Caco-2 (cell line): ENCODE results near the gene PLK1. TPM values are rescaled to one million over a fixed set of nuclear protein-coding genes. Genes with fewer than 3 reads are reported as not detected.

ENCODE experiments used
- BruUV-seq: library from RNA; stranded (reverse); fragments of 400-500 nt; replicated peaks from 2 replicates; lab custom pipeline; 2021; lab: Mats Ljungman, UMichigan
- CTCF ChIA-PET: fragments of 300-600 bp; sonication (Branson Sonifier 250); formaldehyde crosslinking; loops from one replicate; lab custom pipeline; 2022; ENCODE audit warnings: antibody characterized with exemption; lab: Charles Lee
- POLR2A ChIA-PET: fragments of 300-600 bp; sonication (Branson Sonifier 250); formaldehyde crosslinking; loops from one replicate; lab custom pipeline; 2022; ENCODE audit warnings: antibody characterized with exemption; lab: Charles Lee
- DNase-seq, 2 experiments: peaks; one replicate each; pipeline versions ENCODE4 v3.0.0 to v3.0.0-alpha.2; 2020 to 2022
- H3K27me3 ChIP-seq: replicated peaks from 2 replicates; pipeline ENCODE4 v1.6.0; 2011; ENCODE audit warnings: low read length; ENCODE audit not compliant: control insufficient read depth, insufficient read depth
- H3K36me3 ChIP-seq: 2 replicates; pipeline ENCODE4 v1.5.1; 2011; ENCODE audit warnings: low read length; ENCODE audit not compliant: control insufficient read depth, insufficient read depth
- H3K4me1 ChIP-seq: fragments of 250-450 bp; sonication (Bioruptor Pico); 2 replicates; pipeline ENCODE4 v1.5.1; 2020; ENCODE audit warnings: mild to moderate bottlenecking
- H3K4me3 ChIP-seq: 2 replicates; pipeline ENCODE4 v1.5.1; 2011; ENCODE audit warnings: low read depth, mild to moderate bottlenecking, control low read depth, low read length
- H3K9me3 ChIP-seq: fragments of 250-450 bp; sonication (Bioruptor Pico); 2 replicates; pipeline ENCODE4 v1.5.1; 2020; ENCODE audit warnings: mild to moderate bottlenecking, moderate library complexity
- H3K27ac Mint-ChIP-seq: one replicate; pipeline ENCODE4 v1.8.0; 2022; ENCODE audit warnings: mixed read lengths; ENCODE audit not compliant: unreplicated experiment
- H3K27me3 Mint-ChIP-seq: one replicate; pipeline ENCODE4 v1.8.0; 2022; ENCODE audit warnings: mixed read lengths; ENCODE audit not compliant: insufficient read depth, unreplicated experiment
- H3K36me3 Mint-ChIP-seq: one replicate; pipeline ENCODE4 v1.8.0; 2022; ENCODE audit warnings: mild to moderate bottlenecking, mixed read lengths; ENCODE audit not compliant: insufficient read depth, unreplicated experiment
- H3K4me1 Mint-ChIP-seq: one replicate; pipeline ENCODE4 v1.8.0; 2022; ENCODE audit warnings: low read depth, mixed read lengths; ENCODE audit not compliant: unreplicated experiment
- H3K4me3 Mint-ChIP-seq: one replicate; pipeline ENCODE4 v1.8.0; 2022; ENCODE audit warnings: mild to moderate bottlenecking, moderate library complexity, mixed read lengths; ENCODE audit not compliant: unreplicated experiment
- H3K9me3 Mint-ChIP-seq: one replicate; pipeline ENCODE4 v1.8.0; 2022; ENCODE audit warnings: mixed read lengths; ENCODE audit not compliant: unreplicated experiment
- intact Hi-C: fragments of 100-400 bp; cut with micrococcal nuclease; formaldehyde crosslinking; loops from one replicate; pipeline ENCODE4 v1.10.0; 2022; ENCODE audit not compliant: unreplicated experiment
- total RNA-seq: library from RNA; stranded (reverse); gene quantifications from 2 replicates; pipeline ENCODE4 v1.2.3, GENCODE V29; 2022
- TF ChIP-seq, protein P1 (sequence below), 2 experiments: fragments of 200-600 bp in 1 of 2; IDR thresholded peaks; 1 replicate in 1 of 2; 2 replicates in 1 of 2; pipeline versions ENCODE4 v1.5.1 to v1.8.0; 2011 to 2022; ENCODE audit warnings: antibody characterized with exemption in 1 of 2, control low read depth in 1 of 2, inconsistent platforms in 1 of 2, low read depth in 1 of 2, low read length in 1 of 2, mild to moderate bottlenecking in 1 of 2, moderate library complexity in 1 of 2; ENCODE audit not compliant: insufficient read depth in 1 of 2, severe bottlenecking in 1 of 2, unreplicated experiment in 1 of 2

The PLK1 gene
- total RNA-seq, 1 experiment from 2014 or later, result 114 TPM

DNA sequence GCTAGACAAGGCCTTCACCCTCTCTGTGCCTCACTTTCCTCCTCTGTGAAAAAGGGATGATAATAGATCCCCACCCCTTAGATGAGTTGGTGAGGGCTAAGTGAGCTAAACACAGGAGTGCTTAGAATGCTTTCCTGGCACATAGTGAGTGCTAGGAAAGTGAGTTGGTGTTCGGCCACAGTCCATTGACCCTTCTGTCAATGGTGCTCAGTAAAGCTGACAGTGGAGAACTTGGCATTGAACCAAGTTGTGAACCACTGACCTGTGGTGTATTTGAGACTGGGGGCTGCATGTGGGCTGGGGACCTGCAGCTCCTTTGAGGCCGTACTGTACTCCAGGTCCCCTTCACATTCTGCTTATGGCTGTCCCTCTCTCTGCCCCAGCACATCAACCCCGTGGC, 4.8 kb downstream of the PLK1 start:
- H3K27me3 Mint-ChIP-seq, result no peaks in the 10 kb centered on the region
- TF ChIP-seq, protein P1, sequence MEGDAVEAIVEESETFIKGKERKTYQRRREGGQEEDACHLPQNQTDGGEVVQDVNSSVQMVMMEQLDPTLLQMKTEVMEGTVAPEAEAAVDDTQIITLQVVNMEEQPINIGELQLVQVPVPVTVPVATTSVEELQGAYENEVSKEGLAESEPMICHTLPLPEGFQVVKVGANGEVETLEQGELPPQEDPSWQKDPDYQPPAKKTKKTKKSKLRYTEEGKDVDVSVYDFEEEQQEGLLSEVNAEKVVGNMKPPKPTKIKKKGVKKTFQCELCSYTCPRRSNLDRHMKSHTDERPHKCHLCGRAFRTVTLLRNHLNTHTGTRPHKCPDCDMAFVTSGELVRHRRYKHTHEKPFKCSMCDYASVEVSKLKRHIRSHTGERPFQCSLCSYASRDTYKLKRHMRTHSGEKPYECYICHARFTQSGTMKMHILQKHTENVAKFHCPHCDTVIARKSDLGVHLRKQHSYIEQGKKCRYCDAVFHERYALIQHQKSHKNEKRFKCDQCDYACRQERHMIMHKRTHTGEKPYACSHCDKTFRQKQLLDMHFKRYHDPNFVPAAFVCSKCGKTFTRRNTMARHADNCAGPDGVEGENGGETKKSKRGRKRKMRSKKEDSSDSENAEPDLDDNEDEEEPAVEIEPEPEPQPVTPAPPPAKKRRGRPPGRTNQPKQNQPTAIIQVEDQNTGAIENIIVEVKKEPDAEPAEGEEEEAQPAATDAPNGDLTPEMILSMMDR (IDR thresholded peaks at IDR 0.05; ENCODE audit: insufficient read depth in 1 of 2, low read depth in 1 of 2, low read length in 1 of 2, severe bottlenecking in 1 of 2, unreplicated experiment in 1 of 2), result no peak
- ChIA-PET CTCF (no interaction called here), POLR2A (no interaction called here)
- H3K27me3 ChIP-seq, result no peaks in the 10 kb centered on the region
- intact Hi-C loops, result no loop called here
- peaks cover 95% of the 10 kb centered on the region for H3K36me3 Mint-ChIP-seq
- no peak overlapping the region for H3K27ac Mint-ChIP-seq
- H3K4me1 ChIP-seq, result peaks cover 10% of the 10 kb centered on the region; the same call in 1 of the 2 replicates
- no TSS peak for BruUV-seq
- H3K4me3 Mint-ChIP-seq, result no peak overlapping the region
- H3K9me3 ChIP-seq, result no peaks in the 10 kb centered on the region
- H3K4me3 ChIP-seq, result no peak overlapping the region
- no peak for DNase-seq
- H3K36me3 ChIP-seq, result peaks cover 11% of the 10 kb centered on the region
- H3K9me3 Mint-ChIP-seq, result no peaks in the 10 kb centered on the region
- peaks cover 5% of the 10 kb centered on the region for H3K4me1 Mint-ChIP-seq

DNA sequence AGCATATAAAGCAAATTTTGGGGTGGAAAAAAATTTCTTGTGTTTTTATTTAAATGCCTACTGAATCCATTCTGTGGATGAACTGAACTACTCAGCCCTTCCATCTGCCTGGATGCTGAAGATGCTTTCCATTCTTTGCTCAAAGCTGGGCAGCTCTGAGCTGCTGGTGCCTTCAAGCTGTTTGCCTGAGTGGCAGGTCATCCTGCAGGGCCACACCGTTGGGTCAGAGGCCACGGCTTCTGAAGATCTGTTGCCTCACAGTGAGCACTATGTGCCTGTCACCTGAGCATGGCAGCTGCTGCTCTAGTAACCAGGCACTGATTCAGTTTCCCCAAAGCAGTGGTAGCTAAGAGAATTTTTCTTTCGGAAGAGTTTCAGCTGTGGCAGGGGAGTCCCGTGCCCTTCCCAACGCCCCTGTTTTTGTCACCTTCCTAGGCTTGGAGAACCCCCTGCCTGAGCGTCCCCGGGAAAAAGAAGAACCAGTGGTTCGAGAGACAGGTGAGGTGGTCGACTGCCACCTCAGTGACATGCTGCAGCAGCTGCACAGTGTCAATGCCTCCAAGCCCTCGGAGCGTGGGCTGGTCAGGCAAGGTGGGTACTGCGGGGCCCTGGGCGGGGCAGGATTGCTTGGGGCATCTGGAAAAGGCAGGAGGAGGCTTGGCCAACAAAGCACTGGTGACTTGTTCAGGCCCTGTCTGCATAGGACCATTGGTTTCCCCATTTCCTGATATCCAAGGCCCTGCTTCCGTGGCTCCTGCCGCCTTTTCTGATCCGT, 8.5 kb downstream of the PLK1 start:
- Mint-ChIP-seq H3K4me3 (no peak overlapping the region), H3K4me1 (no peaks in the 10 kb centered on the region), H3K9me3 (no peaks in the 10 kb centered on the region), H3K27ac (no peak overlapping the region), H3K27me3 (no peaks in the 10 kb centered on the region), H3K36me3 (peaks cover 82% of the 10 kb centered on the region)
- ChIA-PET POLR2A (no interaction called here), CTCF (no interaction called here)
- TF ChIP-seq, protein P1 (IDR thresholded peaks at IDR 0.05; ENCODE audit: insufficient read depth in 1 of 2, low read depth in 1 of 2, low read length in 1 of 2, severe bottlenecking in 1 of 2, unreplicated experiment in 1 of 2), result no peak
- no peak for DNase-seq
- BruUV-seq, result no TSS peak
- no peaks in the 10 kb centered on the region for H3K27me3 ChIP-seq
- no peaks in the 10 kb centered on the region for H3K9me3 ChIP-seq
- intact Hi-C loops, result no loop called here
- peaks cover 14% of the 10 kb centered on the region for H3K36me3 ChIP-seq
- H3K4me3 ChIP-seq, result no peak overlapping the region
- H3K4me1 ChIP-seq, result no peaks in the 10 kb centered on the region

DNA sequence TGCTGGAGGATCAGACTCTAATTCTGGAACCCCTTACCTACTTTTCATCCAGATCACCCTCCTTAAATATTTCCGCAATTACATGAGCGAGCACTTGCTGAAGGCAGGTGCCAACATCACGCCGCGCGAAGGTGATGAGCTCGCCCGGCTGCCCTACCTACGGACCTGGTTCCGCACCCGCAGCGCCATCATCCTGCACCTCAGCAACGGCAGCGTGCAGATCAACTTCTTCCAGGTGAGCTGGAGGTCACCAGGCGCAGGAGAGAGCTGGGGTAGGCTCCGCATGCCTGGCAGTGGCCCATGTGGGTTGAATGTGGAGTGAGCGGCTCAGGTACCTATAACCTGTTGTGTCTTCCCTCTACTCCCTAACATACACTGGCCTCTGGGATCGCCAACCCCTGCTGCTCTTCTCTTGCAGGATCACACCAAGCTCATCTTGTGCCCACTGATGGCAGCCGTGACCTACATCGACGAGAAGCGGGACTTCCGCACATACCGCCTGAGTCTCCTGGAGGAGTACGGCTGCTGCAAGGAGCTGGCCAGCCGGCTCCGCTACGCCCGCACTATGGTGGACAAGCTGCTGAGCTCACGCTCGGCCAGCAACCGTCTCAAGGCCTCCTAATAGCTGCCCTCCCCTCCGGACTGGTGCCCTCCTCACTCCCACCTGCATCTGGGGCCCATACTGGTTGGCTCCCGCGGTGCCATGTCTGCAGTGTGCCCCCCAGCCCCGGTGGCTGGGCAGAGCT, 10.9 kb downstream of the PLK1 start:
- no peak overlapping the region for H3K27ac Mint-ChIP-seq
- TF ChIP-seq, protein P1 (IDR thresholded peaks at IDR 0.05; ENCODE audit: insufficient read depth in 1 of 2, low read depth in 1 of 2, low read length in 1 of 2, severe bottlenecking in 1 of 2, unreplicated experiment in 1 of 2), result no peak
- POLR2A ChIA-PET, result no interaction called here
- DNase-seq, result no peak
- intact Hi-C loops, result no loop called here
- CTCF ChIA-PET, result interaction anchor here (0.6 to 0.7 kb wide), 2 partner anchors 13 to 819 kb away, joined by 3 to 4 read pairs; no protein-coding TSS in a partner anchor
- no peaks in the 10 kb centered on the region for H3K4me1 ChIP-seq
- H3K36me3 ChIP-seq, result peaks cover 11% of the 10 kb centered on the region
- no peak overlapping the region for H3K4me3 ChIP-seq
- TSS peak; percentile 55 for BruUV-seq
- peaks cover 60% of the 10 kb centered on the region for H3K36me3 Mint-ChIP-seq
- H3K27me3 ChIP-seq, result no peaks in the 10 kb centered on the region
- H3K4me3 Mint-ChIP-seq, result no peak overlapping the region
- H3K27me3 Mint-ChIP-seq, result no peaks in the 10 kb centered on the region
- H3K4me1 Mint-ChIP-seq, result no peaks in the 10 kb centered on the region
- H3K9me3 ChIP-seq, result no peaks in the 10 kb centered on the region
- no peaks in the 10 kb centered on the region for H3K9me3 Mint-ChIP-seq
